Stimulated activated CD8-positive, alpha-beta memory T cell treated with anti-CD3 and anti-CD28 coated beads, Interleukin-4, amount 100 ng/mL, for 48 hours (primary cell): Measurements from ENCODE around the gene DLX4.

ENCODE experiments used
- DNase-seq: peaks from one replicate; pipeline ENCODE4 v3.0.0-alpha.2; 2020

Gene DLX4, protein sequence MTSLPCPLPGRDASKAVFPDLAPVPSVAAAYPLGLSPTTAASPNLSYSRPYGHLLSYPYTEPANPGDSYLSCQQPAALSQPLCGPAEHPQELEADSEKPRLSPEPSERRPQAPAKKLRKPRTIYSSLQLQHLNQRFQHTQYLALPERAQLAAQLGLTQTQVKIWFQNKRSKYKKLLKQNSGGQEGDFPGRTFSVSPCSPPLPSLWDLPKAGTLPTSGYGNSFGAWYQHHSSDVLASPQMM

GRCh38 chr17:49969134-49969759 lies at the start of gene DLX4:
Gene DLX4 (plus strand): TSS chr17:49969190. CDS start chr17:49969469, 279 bp downstream.
- no peak for DNase-seq

GRCh38 chr17:49920030-49920769 lies 48.8 kb upstream of the DLX4 start:
- DNase-seq, result no peak

DNA sequence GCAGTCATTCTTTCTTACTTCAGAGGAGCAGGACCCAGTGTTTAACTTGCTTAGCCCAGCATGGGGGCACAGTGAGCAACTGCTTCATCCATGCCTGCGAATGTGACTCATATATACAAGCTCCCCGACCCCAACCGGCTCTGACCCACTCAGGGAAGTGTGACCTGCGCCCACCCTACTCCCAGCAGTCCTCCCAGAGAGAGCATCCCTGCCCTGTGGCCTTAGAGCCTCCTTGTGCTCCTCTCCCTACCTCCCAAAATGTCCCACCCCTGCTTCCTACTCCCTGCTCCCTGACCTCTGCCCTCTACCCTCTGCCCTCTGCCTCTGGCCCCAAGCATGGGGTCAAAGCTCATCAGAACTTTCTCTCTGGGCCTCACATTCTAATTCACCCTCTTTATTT lies 46.9 kb upstream of the DLX4 start:
- DNase-seq, result no peak

DNA sequence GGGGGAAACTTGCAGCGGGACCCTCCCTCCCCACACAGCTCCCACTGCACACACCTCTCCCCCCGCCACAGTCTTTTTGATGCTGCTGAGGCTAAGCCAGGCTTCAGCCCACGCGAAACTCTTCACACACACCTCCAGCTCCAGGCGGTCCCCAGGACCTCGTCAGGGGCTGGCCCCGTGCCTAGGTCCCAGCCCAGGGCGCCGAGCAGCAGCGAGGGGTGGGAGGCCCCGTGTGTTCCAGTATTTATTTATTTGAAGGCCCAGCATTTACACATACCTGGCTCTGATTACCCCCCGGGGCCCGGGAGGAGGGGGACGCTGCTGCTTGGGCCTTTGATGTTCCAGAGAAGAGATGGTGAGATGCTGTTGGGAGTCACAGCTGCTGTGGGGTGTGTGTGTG lies 44.9 kb upstream of the DLX4 start:
- no peak for DNase-seq

DNA sequence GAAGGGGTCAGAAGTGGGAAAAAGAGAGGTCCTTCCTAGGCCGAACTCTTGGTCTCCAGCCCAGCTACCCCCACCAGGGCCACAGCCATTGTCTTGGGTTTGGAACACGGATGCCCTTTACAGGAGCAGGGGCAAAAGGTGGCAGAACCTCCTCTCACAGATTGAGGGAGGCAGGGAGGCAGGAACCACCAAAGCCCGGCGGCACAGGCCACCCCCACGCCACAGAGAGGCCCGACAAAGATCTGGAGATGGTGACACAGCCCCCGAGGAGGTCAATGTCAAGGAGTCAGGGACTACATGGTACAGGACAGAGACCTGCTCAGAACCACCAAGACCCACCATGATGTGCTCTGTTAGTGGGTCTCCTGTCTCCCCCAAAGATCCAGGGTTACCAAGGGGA lies 44.4 kb upstream of the DLX4 start:
- no peak for DNase-seq

- DNase-seq, result no peak
Observed at GRCh38 chr17:49925921-49926320, 43.1 kb upstream of the DLX4 start.

GRCh38 chr17:49926886-49927285 lies 42.1 kb upstream of the DLX4 start:
- DNase-seq, result no peak

DNA sequence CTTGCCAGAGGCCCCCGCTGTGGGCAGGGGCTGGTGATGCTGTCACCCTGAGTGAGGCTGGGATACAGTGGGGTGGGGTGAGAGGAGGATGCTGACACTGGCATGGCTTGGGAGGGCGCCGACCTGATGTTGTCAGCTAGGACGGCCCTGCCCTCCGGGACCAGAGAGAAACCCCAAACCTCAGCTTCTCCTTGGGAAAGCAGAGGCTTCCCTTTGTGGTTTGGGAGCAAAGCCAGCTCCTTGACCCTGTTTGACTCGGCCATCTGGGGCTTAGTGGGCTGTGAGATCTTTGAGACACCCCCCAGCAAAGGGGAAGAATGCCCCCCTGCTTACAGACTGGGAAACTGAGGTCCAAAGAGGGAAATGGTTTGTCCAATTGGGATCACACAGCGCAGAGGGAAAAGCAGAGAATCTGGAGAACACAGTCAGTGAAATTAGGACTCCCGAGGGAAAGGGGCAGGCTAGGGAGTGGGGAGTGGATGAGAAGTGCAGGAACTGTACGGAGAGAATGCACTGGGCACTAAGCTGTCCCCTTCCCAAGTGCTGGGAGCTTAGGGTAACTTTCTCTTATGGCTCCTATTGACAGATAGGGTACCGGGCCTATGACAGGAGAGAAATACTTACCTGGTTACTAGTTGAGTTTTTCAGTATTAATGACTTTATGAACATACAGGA lies 40.7 kb upstream of the DLX4 start:
- DNase-seq, result no peak

DNA sequence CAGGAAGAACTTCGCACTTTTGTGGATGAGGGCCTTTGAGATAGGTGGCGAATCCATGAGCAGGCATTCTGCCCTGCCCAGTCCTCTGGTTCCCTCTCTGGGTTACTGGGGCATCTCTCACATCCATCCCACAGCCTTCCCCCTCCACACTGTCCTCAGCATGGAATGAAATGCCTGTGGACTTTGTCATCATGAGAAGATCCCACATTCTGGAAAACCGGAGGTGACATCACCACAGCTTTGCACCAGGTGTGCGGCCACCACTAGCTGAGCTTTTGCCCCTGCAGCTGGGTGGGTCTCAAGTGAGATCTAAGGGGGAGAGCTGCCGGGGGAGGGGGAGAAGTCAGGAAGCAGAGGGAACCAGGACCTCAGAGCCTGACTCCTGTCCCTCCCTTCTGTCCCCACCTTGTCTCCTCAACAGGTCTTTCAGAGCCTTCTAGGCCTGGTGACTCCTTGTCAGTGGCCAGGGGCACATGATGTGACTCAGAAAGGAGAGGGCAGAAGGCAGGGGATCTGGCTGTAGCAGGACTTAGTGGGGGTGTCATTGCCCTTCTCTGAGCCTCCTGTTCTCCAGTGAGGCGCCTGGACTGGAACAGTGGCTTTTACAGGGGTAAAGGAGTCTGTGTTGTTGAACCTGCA lies 40.0 kb upstream of the DLX4 start:
- DNase-seq, result no peak

GRCh38 chr17:49930880-49931279 lies 38.1 kb upstream of the DLX4 start:
- DNase-seq, result no peak

GRCh38 chr17:49931416-49932137 lies 37.4 kb upstream of the DLX4 start:
- no peak for DNase-seq

- no peak for DNase-seq
Observed at GRCh38 chr17:49932138-49932723, 36.8 kb upstream of the DLX4 start.

GRCh38 chr17:49932901-49933300 lies 36.1 kb upstream of the DLX4 start:
- DNase-seq, result no peak

GRCh38 chr17:49935526-49936210 lies 33.3 kb upstream of the DLX4 start:
- no peak for DNase-seq

DNA sequence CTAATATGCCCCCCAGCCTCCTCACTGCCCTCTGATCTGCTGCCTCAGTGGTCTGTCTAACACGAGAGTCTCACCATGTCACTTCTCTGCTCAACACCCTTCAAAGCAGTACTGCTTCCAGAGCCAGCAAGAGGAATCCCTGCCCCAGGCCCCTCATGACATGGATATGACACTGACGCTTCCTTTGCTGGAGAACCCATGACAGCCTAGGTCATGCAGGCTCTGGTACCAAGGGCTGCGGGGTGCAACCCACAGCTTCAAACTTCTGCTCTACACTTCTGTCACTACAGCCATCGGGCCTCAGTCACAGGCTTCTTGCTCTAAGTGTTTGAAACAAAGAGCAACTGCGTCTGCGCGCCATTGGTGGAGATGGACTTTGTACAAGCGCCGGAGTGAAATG lies 32.6 kb upstream of the DLX4 start:
- DNase-seq, result no peak

DNA sequence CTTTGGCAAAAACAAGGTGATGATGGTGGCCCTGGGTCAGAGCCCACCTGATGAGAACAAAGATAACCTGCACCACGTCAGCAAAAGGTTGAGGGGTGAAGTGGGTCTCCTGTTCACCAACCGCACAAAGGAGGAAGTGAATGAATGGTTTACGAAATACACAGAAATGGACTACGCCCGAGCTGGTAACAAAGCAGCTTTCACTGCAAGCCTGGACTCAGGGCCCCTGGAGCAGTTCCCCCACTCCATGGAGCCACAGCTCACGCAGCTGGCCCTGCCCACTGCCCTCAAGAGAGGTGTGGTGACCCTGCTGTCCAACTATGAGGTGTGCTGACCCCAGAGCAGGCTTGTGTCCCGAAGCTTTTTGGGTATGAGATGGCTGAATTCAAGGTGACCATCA lies 29.7 kb upstream of the DLX4 start:
- DNase-seq, result no peak

- DNase-seq, result no peak
Observed at GRCh38 chr17:49941427-49941826, 27.6 kb upstream of the DLX4 start.

GRCh38 chr17:49942947-49943346 lies 26.0 kb upstream of the DLX4 start:
- DNase-seq, result no peak

DNA sequence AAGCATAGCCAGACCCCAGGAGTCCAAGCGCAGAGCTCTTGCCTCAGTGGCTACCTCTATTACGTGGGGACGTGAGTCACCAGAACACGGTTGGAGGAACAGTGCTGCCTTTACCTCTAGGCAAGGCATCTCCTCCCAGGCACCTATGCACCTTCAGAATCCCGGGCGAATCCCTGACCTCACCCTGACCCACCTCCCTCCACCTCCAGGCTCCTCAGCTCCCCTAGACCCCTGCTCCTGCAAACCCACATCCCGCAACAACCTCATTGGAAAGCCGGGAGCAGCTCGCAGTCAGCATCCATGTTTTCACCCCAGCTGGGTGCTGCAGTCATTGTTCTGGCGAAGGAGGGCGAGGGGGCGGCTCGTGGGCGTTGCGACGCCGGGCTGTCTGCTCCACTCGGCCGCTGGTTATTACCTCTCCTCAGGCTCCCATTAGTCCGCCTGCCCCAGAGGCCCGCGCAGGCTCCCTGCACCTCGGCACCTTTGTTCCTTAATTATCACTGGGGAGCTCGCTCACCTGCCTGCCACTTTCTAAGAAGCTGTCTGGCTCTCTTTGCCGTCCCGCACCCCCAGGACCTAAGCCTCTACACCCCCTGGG lies 24.6 kb upstream of the DLX4 start:
- no peak for DNase-seq

DNA sequence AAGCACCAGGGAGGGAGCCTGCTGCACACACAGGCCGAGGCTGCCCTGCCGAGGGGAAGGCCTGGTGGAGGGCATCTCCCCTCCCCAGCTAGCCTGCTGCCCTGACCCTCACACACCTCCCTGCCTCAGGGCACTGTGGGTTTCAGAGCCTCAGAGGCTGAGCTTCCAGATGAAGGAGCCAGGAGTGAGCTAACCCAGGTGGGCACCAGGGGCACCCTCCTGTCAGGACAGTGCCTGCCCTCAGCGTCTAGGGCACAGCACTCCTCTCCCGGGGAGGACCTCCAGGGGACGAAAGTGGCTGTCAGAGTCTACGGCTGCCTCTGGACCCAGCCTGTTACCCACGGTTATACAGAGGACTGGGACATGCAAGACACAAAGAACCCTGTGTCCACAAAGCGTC lies 22.8 kb upstream of the DLX4 start:
- no peak for DNase-seq

DNA sequence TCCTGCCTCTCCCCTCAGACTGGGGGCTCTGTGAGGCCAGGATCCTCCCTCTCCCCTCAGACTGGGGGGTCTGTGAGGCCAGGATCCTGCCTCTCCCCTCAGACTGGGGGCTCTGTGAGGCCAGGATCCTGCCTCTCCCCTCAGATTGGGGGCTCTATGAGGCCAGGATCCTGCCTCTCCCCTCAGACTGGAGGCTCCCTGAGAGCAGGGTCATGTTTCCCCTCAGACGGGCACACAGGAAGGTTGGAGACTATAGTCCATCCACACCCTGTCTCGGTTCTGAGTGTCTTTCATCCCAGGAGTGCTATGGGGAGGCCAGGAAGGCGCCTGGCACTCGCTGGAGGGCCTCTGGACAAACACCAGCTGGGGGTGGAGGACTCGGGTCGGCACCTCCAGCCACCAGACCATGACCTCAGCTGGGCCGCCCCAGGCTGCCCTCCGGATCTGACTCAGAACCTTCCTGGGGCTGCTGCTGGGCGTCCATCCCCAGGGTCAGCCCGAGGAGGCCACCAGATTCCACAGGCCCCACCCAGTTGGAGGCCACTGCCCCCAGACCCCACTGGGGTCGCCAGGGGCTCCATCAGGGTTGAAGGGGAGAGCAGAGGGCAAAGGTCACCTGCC lies 21.9 kb upstream of the DLX4 start:
- DNase-seq, result no peak
